GM21423 (cell line): Measurements from ENCODE around the gene NFKBIB.
"Not testable (repeated sequence)": the region's sequence is repeated elsewhere in the genome, so short reads cannot be mapped to it uniquely, and the experiment has no call there.

Experiments
- ATAC-seq: cut with Tn5 transposase; IDR thresholded peaks from one replicate; pipeline ENCODE4 v1.9.1; 2021; ENCODE audit warnings: mild to moderate bottlenecking, moderate library complexity; ENCODE audit not compliant: unreplicated experiment

The NFKBIB gene

GRCh38 chr19:38873400-38873799 is 26.4 kb upstream of the NFKBIB start:
- not testable (repeated sequence) for ATAC-seq

- ATAC-seq = no peak
Measured at GRCh38 chr19:38875656-38876395, 23.9 kb upstream of the NFKBIB start.

- ATAC-seq = peak; percentile 57
Measured at GRCh38 chr19:38877781-38878574, 21.8 kb upstream of the NFKBIB start, which contains the start of gene RINL. Gene RINL, minus strand, starts transcription at chr19:38878275. Its CDS starts 1,533 bp downstream, at chr19:38876742.

GRCh38 chr19:38878575-38879399 is 21.0 kb upstream of the NFKBIB start:
- no peak for ATAC-seq

GRCh38 chr19:38879400-38879751 is 20.4 kb upstream of the NFKBIB start:
- ATAC-seq = no peak

GRCh38 chr19:38880076-38880881 is 19.5 kb upstream of the NFKBIB start:
- no peak for ATAC-seq

GRCh38 chr19:38880882-38881609 is 18.7 kb upstream of the NFKBIB start:
- ATAC-seq = no peak

GRCh38 chr19:38883286-38883685 is 16.5 kb upstream of the NFKBIB start:
- ATAC-seq = no peak

- not testable (repeated sequence) for ATAC-seq
Measured at GRCh38 chr19:38884691-38885090, 15.1 kb upstream of the NFKBIB start.

GRCh38 chr19:38888876-38889275 is 10.9 kb upstream of the NFKBIB start:
- ATAC-seq = no peak

- ATAC-seq = no peak
Measured at GRCh38 chr19:38889803-38890202, 10.0 kb upstream of the NFKBIB start.

- ATAC-seq = no peak
Measured at GRCh38 chr19:38890686-38891085, 9.1 kb upstream of the NFKBIB start.

- ATAC-seq = no peak
Measured at GRCh38 chr19:38891771-38892170, 8.0 kb upstream of the NFKBIB start.

GRCh38 chr19:38892841-38893240 is 6.9 kb upstream of the NFKBIB start:
- ATAC-seq = no peak

GRCh38 chr19:38893341-38893771 is 6.4 kb upstream of the NFKBIB start:
- ATAC-seq = no peak

GRCh38 chr19:38894968-38895367 is 4.8 kb upstream of the NFKBIB start:
- ATAC-seq = no peak

- no peak for ATAC-seq
Measured at GRCh38 chr19:38898788-38899446, 852 bp upstream of the NFKBIB start.

GRCh38 chr19:38900202-38900629 is 447 bp downstream of the NFKBIB start:
- no peak for ATAC-seq

GRCh38 chr19:38900743-38901190 is 998 bp downstream of the NFKBIB start:
- ATAC-seq = no peak
